Prostate gland (tissue), 2 donors: ENCODE measurements around the gene CHI3L1. TPM values are rescaled to one million over a fixed set of nuclear protein-coding genes. Genes with fewer than 3 reads are reported as not detected.

Experiments
- DNase-seq: peaks from one replicate; pipeline ENCODE4 v3.0.0-alpha.2; 2019; ENCODE audit warnings: low spot score
- H3K27ac ChIP-seq, 2 donors: fragments of 200-600 bp; sonication (generic); 2 replicates each; pipeline ENCODE4 v1.5.1; 2017 to 2019
- H3K27me3 ChIP-seq: fragments of 200-600 bp; sonication (generic); replicated peaks from 2 replicates; pipeline ENCODE4 v1.5.1; 2019; ENCODE audit not compliant: insufficient read depth
- H3K36me3 ChIP-seq, 2 donors: fragments of 200-600 bp; sonication (generic); 1 replicate in 1 of 2; 2 replicates in 1 of 2; pipeline versions ENCODE4 v1.5.1 to v1.8.1; 2017 to 2019
- H3K4me1 ChIP-seq: fragments of 200-600 bp; sonication (generic); replicated peaks from 2 replicates; pipeline ENCODE4 v1.5.1; 2019
- H3K4me3 ChIP-seq, 2 donors: fragments of 200-600 bp; sonication (generic); 2 replicates each; pipeline ENCODE4 v1.5.1; 2017 to 2019
- H3K9me3 ChIP-seq: fragments of 200-600 bp; sonication (generic); 2 replicates; pipeline ENCODE4 v1.5.1; 2017
- CTCF ChIP-seq, 4 experiments: fragments of 200-600 bp in 2 of 4; fragments of 450-650 bp in 2 of 4; sonication (generic) in 2 of 4; IDR thresholded peaks; 1 replicate in 3 of 4; 2 replicates in 1 of 4; pipeline ENCODE4 v1.5.1; 2016 to 2019; ENCODE audit warnings: antibody characterized with exemption in 4 of 4, mild to moderate bottlenecking in 2 of 4, moderate library complexity in 2 of 4
- POLR2A ChIP-seq: fragments of 450-650 bp; IDR thresholded peaks from one replicate; pipeline ENCODE4 v1.6.1; 2016; ENCODE audit warnings: antibody characterized with exemption, mild to moderate bottlenecking
- POLR2AphosphoS5 ChIP-seq: sonication (generic); formaldehyde crosslinking; IDR thresholded peaks from one replicate; pipeline ENCODE4 v1.6.1; 2017; ENCODE audit warnings: antibody characterized with exemption
- WGBS: methylation state at CpG from one replicate; pipeline ENCODE4 v1.1.5; 2018; 5-methylcytosine and 5-hydroxymethylcytosine counted together
- intact Hi-C: fragments of 100-400 bp; cut with DNase I; formaldehyde crosslinking; loops from one replicate; pipeline ENCODE4 v1.14.2; 2022
- total RNA-seq, 2 donors: library from RNA; depleted of rRNA; stranded (reverse); fragments of >200 nt; gene quantifications; one replicate each; pipeline ENCODE4 v1.1.0, GENCODE V29; 2016

Gene CHI3L1
- total RNA-seq, 2 donors from 2014 or later = 1.4 to 12.6 TPM

- Histone ChIP-seq H3K4me3 (no peak overlapping the region), H3K9me3 (no peaks in the 10 kb centered on the region), H3K27me3 (no peaks in the 10 kb centered on the region), H3K4me1 (no peaks in the 10 kb centered on the region), H3K36me3 (no peaks in the 10 kb centered on the region), H3K27ac (no peak overlapping the region)
- TF ChIP-seq CTCF (IDR thresholded peaks at IDR 0.05) (no peak), POLR2AphosphoS5 (no peak)
- 88% methylated on average over 7 of the region's 7 CpGs for WGBS
- intact Hi-C loops = loop anchor here (2.0 kb wide), 1 partner anchor 99 kb away; no protein-coding TSS in a partner anchor
- DNase-seq = no peak
These were observed 31.2 kb upstream of the CHI3L1 start for GRCh38 chr1:203217668-203218067.

- H3K4me1 ChIP-seq = no peaks in the 10 kb centered on the region
- intact Hi-C loops = loop anchor here (2.0 kb wide), 1 partner anchor 98 kb away; no protein-coding TSS in a partner anchor
- no peaks in the 10 kb centered on the region for H3K9me3 ChIP-seq
- TF ChIP-seq CTCF (IDR thresholded peaks at IDR 0.05) = no peak
- no peak for TF ChIP-seq POLR2A
- no peak for TF ChIP-seq POLR2AphosphoS5
- no peak overlapping the region for H3K27ac ChIP-seq
- H3K27me3 ChIP-seq = no peaks in the 10 kb centered on the region
- WGBS = 48% methylated on average over 6 of the region's 6 CpGs
- no peak overlapping the region for H3K4me3 ChIP-seq
- no peaks in the 10 kb centered on the region for H3K36me3 ChIP-seq
- no peak for DNase-seq
These were observed 30.7 kb upstream of the CHI3L1 start for GRCh38 chr1:203217139-203217655.

- peak; percentile 51 for DNase-seq
- Histone ChIP-seq H3K4me1 (no peaks in the 10 kb centered on the region), H3K4me3 (no peak overlapping the region), H3K27me3 (no peaks in the 10 kb centered on the region), H3K27ac (no peak overlapping the region), H3K9me3 (no peaks in the 10 kb centered on the region), H3K36me3 (no peaks in the 10 kb centered on the region)
- intact Hi-C loops = loop anchor here (1.0 to 2.0 kb wide), 2 partner anchors 98 to 177 kb away; no protein-coding TSS in a partner anchor
- TF ChIP-seq CTCF (IDR thresholded peaks at IDR 0.05) (peak; percentile 34 to 81 (median 76)), POLR2AphosphoS5 (no peak)
- WGBS = 35% methylated on average over 19 of the region's 19 CpGs
These were observed 30.0 kb upstream of the CHI3L1 start for GRCh38 chr1:203216274-203217138.

GRCh38 chr1:203215573-203215972, 29.1 kb upstream of the CHI3L1 start:
- Histone ChIP-seq H3K27me3 (no peaks in the 10 kb centered on the region), H3K4me1 (no peaks in the 10 kb centered on the region), H3K9me3 (no peaks in the 10 kb centered on the region), H3K27ac (no peak overlapping the region), H3K4me3 (no peak overlapping the region), H3K36me3 (no peaks in the 10 kb centered on the region)
- no peak for TF ChIP-seq CTCF (IDR thresholded peaks at IDR 0.05)
- TF ChIP-seq POLR2A = no peak
- no peak for TF ChIP-seq POLR2AphosphoS5
- no peak for DNase-seq
- 60% methylated on average over 9 of the region's 9 CpGs for WGBS
- intact Hi-C loops = no loop called here

- 83% methylated on average over 7 of the region's 7 CpGs for WGBS
- intact Hi-C loops = no loop called here
- no peaks in the 10 kb centered on the region for H3K4me1 ChIP-seq
- no peaks in the 10 kb centered on the region for H3K36me3 ChIP-seq
- DNase-seq = no peak
- H3K27me3 ChIP-seq = no peaks in the 10 kb centered on the region
- no peak overlapping the region for H3K27ac ChIP-seq
- TF ChIP-seq CTCF (IDR thresholded peaks at IDR 0.05) = no peak
- no peak for TF ChIP-seq POLR2A
- no peak for TF ChIP-seq POLR2AphosphoS5
- no peaks in the 10 kb centered on the region for H3K9me3 ChIP-seq
- H3K4me3 ChIP-seq = no peak overlapping the region
These were observed 28.4 kb upstream of the CHI3L1 start for GRCh38 chr1:203214871-203215270.
